GM15510 (cell line): Measurements from ENCODE around the gene UNC13B.

Experiments used
- POLR2A ChIP-seq: IDR thresholded peaks from 3 replicates; pipeline ENCODE4 v1.6.1; 2011; ENCODE audit warnings: borderline replicate concordance; ENCODE audit not compliant: insufficient read length; ENCODE audit errors: extremely low read depth

UNC13B gene

DNA sequence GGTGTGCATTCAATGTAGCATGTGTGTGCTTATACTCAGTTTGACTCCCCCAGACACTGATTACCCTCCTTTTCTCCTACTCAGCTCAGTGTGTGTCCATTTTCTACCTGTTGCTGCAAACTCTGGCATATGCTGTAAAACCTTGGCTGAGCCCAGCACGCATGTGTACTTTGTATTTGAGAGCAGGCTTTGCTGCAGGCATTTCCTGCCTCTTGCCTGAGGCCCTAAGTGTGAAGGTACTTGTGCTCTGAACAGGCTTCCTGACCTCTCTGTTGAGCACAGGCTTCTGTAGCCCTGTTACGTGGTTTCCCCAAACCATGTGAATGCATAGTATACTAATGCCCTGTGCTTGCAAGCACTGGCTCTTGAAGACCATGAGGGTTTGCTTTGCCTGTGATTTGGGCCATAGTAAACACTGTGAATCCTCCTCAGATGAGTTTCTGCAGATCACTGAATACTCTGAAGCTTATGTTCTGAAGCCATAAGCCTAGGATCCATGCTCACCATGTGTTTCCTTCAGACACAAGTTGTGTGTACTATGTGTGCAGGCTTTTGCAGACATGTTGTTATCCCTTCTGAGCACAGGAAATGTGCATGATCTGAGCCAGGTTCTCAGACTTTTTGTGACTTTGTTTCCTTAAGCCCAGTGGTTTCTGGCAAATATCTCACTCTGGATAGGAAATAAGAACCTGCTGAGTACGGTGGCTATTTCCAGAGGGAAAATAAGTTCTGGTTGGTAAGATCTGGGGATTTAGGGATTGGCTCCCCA lies 203.2 kb downstream of the UNC13B start:
- no peak for TF ChIP-seq POLR2A

DNA sequence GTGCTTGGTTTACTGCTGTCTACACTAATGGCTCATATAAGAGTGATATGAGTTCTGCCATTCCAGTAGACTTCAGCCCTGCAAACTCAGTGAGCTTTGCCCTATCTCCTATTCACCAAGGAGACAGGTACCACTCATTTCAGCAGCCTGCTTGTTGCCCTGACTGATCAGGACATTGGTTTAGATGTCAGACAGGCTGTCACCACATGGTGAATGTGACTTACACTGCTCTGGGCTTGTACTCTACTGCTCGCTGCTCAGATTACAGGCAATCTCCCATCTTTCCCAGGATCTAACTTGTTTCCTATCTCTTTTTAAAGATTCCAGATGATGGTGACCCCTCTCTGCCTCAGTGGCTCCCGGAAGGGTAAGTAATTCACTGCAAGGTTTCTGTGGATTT lies 204.8 kb downstream of the UNC13B start:
- no peak for TF ChIP-seq POLR2A

DNA sequence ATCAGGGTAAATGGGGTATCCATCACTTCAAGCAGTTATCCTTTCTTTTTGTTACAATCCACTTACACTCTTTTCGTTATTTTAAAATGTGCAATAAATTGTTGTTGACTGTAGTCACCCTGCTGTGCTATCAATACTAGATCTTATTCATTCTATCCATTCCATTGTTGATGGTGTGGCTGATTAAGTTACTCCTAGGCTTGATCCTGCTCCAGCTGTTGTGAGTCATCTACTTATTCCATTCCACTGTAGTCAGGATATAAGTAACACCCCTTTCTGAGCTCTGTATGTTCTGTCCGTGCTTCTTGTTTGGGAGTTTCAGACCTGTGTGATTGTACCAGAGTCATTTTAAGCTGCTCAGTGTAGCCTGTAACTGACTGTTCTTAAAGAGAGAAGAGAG lies 205.6 kb downstream of the UNC13B start:
- no peak for TF ChIP-seq POLR2A

DNA sequence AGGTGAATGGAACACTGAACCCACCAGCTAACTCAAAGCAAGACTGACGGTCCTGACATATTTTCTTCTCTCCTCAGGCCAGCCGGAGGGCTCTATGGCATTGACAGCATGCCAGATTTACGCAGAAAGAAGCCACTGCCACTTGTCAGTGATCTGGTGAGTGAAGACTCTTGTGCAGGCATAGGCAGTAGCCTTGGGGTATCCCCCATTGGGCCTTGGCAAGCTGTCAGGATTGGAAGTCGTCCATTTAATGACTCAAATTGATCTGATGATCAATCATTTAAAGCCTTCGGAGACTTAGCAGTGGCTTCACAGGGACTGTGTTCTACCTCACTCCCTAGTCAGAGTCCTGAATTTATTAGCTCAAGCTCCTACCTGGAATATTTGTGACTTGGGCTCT lies 208.4 kb downstream of the UNC13B start:
- TF ChIP-seq POLR2A, result no peak

DNA sequence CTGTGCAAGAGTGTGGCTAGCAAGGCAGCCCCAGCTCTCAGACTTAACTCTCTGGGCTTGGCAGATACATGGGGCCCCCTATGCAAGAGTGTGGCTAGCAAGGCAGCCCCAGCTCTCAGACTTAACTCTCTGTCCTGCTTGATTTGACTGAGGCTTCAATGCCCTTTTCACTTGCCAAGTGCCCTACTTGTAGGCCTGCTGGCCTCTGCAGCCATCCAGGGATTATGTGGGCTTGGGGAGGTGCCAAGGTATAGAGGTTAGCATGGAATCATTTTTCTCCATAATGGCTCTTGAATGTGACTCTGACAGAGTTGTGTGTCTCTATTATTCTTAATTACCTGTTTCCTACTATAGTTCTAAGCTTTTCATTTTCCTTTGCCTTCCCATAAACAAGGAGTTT lies 212.6 kb downstream of the UNC13B start:
- no peak for TF ChIP-seq POLR2A

DNA sequence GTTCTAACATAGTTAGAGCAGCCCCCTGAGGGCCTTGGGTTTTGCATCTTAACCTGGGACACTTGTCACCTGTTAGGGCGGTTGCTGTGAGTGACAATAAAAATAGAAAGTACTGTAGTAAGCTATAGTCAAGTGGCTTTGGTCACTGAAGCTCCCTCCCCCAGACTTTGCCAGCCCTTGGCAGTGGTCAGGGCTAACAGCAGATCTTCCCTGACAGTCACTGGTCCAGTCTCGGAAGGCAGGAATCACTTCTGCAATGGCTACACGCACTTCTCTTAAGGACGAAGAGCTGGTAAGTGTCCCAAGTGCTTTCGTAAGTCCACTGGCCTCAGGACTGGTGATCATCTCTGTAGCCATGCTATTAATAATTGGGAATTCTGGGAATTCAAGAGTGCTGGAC lies 213.1 kb downstream of the UNC13B start:
- no peak for TF ChIP-seq POLR2A

DNA sequence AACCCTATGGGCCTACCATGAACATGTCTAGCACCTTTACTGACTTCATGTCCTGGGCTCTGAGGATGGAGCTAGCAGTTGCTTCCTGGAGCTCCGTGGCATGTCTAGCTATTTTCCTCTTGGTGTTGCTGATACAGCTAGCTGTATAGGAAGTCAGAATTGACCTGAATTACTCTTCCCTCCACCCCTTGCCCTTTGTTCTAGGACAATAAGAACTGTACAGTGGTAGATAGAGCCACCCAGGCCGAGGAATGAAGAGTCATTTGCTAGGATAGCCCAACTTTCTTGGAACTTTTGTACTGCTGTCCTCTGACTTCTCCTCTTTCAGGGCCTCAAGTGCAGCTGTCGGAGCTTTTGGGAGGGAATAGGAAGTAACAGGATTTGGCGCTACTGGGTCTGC lies 218.2 kb downstream of the UNC13B start:
- no peak for TF ChIP-seq POLR2A

DNA sequence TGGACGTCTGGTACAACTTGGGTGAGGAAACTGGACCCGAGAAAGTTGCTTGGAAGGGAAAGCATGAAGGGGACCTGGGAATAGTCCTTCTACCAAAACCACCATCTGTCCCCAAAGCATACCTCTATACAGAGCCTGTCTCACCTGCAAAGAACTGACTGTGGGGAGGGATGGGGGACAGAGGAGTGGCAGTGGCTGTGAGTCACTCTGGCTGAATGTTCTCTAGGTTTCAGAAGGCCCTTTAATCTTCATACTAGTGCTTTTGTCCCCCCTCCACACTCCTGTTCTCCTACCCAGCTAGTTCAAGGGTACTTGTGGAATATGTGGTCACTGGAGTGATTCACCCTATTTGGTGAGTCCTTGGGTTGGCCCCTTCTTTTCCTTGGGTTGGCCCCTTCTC lies 218.8 kb downstream of the UNC13B start:
- TF ChIP-seq POLR2A, result no peak

DNA sequence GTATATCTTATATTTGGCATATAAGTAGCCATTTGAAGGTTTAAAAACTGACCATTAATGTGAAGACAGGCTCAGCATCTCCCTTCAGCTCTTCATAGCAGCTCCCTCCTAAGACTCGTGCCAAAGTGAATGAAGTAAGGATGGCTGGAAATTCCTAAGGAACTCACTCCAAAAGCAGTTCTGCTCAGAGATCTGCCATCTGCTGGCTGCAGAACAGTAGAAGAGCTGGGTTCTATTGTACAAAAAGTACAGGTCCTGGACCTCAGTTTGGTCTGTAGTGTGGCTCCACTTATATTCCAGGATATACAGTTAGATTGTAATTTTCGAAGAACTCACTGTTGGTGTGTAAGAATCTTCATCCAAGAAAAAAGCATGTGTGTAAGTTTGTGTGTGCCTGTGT lies 223.2 kb downstream of the UNC13B start:
- no peak for TF ChIP-seq POLR2A

DNA sequence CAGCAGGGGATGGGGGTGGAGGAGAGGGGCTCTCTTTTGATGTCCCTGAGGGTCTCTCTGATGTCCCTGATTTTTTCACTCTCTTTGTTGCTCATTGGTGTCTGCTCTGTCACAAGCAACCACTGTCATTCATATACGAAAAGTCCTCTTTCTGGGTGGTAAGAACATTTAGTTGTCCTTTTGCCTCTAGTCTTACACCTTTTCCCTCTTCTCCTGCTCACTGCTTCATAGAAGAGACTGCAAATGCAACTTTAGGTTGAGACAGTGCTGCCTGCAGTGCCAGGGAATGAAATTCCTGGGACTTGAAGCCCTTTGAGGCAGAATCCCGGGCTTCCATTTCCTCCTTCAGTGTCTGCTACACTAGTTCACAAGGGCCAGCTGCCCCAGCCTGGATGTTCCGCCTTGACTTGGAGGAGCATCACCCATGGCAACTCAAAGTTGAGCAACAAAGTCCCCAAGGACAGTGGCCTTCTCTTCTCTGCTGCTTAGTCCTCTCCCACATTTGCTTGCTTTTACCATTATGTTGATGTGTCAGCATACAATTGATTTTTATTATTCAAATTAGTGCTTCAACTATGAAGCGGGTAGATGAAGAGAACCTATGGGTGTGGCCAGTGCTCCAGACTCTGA lies 233.4 kb downstream of the UNC13B start:
- no peak for TF ChIP-seq POLR2A

DNA sequence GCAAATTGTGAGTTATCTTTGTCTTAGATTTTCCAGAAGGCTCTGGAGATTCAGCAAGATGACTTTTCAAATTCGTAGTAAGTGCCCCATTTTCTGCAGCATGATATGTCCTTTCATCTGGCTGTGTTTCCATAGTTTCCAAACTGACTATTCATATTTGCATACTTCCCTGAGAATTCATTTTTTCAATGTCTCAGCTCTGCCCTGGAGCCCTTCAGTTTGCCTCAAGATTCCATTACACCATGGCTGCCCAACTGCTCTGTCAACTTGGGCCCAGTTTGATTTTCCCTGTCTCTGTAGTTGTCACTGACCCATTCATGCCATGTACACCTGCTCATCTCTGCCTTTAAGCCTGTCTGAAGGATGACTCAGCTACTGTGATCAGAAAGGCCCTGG lies 233.9 kb downstream of the UNC13B start:
- no peak for TF ChIP-seq POLR2A

DNA sequence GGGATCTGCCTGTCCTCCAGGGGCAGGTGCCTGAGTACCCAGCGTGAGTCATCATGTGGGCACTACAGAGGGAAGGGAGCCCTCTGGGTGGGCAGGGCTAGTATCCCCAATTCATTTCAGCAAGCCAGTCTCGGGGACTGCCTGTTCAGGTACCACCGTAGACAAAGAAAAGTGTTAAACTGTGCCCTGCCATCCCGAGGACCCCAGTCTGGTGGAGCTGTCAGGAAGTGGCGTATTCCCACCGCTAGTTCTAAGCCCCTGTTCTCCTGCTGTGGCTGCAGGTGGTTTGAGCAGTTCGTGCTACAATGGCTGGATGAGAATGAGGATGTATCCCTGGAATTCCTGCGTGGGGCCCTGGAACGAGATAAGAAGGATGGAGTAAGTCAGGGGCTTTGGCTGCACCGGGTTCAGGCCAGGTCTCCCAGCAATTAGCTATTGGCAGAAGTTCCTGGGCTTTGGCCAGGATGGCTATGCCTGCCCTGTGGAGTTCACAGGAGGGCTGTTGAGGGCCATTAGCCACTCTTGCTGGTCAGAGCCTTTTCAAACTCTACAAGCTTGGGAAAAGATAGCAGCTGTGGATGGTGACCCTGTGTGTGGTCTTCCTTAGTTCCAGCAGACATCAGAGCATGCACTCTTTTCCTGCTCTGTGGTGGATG lies 234.9 kb downstream of the UNC13B start:
- no peak for TF ChIP-seq POLR2A

DNA sequence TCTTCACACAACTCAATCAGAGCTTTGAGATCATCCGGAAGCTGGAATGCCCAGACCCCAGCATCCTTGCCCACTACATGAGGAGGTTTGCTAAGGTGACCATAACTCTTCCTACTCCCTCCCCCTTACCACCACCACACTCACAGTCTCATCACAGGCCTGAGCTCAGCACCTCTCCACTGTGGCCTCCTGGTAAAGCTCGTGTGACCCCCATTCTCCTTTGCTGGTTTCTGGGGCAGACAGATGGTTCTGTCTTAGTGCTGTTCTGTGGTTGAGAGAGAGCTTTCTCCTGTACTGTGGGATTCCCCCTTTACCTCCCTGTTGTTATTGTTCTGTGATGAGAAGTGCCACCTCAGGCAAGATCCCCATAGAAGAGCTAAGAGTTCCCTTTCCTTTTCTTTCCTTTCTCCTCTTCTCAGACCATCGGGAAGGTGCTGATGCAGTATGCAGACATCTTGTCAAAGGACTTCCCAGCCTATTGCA lies 235.4 kb downstream of the UNC13B start:
- no peak for TF ChIP-seq POLR2A

DNA sequence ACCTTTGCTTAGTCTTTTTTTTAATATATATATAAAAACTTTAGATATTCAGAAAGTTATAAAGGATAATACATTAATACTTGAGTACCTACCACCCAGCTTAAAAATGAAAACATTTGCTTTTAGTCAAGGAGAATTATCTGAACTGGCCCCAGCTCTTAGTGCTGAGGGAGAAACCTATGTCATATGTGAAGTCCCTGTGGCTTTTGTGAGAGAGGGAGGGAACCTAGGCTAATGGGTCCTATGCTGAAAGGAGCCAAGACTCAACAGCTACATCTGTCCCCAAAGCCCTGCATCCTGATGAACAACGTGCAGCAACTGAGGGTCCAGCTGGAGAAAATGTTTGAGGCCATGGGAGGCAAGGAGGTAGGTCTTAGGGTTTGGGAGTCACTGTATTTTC lies 236.1 kb downstream of the UNC13B start:
- no peak for TF ChIP-seq POLR2A

DNA sequence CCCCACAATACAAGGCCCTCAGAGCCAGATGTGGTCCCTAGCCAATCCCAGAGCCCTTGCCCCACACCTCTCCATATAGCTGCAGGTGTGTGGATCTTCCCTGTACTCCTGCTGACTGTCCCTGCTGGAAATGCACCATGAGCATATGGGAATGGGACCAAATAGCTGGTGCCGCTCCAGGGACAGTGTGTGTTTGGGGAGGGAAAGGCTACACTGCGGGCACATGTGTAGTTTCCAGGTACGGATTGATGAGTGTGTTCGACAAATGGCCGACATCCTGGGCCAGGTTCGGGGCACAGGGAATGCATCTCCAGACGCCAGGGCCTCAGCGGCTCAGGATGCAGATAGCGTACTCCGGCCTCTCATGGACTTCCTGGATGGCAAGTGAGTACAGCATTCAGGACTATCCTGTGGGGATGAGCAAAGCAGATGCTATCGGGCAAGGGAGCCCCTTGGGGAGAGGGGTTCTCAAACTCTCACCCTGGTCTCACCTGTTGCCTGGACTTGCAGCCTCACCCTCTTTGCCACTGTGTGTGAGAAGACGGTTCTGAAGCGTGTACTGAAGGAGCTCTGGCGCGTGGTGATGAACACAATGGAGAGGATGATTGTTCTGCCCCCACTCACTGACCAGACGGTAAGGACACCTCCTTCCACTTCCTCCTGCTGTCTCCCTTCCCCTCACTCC lies 237.0 kb downstream of the UNC13B start:
- TF ChIP-seq POLR2A, result no peak

DNA sequence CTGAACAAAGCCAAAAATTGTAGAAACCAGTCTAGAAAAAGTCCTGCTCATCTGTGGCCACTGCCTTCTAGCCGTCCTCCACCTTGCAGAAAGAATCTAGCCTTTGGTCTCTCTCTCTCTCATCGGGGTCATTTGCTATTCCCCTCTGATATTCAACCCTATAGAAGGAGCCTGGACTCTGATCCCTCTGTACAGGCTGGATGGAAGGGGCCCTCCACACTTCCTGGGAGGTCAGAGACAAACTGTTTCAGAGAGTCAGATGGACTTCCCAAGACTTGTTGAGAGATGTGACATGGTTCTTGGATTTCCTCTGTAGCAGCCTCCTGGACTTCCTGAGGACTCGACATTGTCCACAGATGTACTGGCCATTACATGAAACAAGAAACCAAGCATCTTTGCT lies 243.1 kb downstream of the UNC13B start:
- TF ChIP-seq POLR2A, result no peak
